HCT116 (cell line): ENCODE results near the gene ZNF493. TPM values are rescaled to one million over a fixed set of nuclear protein-coding genes. Genes with fewer than 3 reads are reported as not detected.

Source experiments
- ATAC-seq: fragments of 200-7000 bp; cut with Tn5 transposase; 2 replicates; pipeline ENCODE4 v1.9.1; 2020; ENCODE audit warnings: mild to moderate bottlenecking, moderate library complexity
- BruUV-seq: library from RNA; stranded (reverse); fragments of 400-500 nt; replicated peaks from 2 replicates; lab custom pipeline; 2021; lab: Mats Ljungman, UMichigan
- CTCF ChIA-PET: fragments of 300-600 bp; sonication (Branson Sonifier 250); formaldehyde crosslinking; loops from one replicate; lab custom pipeline; 2021; ENCODE audit warnings: antibody characterized with exemption; lab: Charles Lee
- POLR2A ChIA-PET: fragments of 300-600, 350-600 bp; sonication (Branson Sonifier 250); formaldehyde crosslinking; loops from one replicate; lab custom pipeline; 2021; ENCODE audit warnings: antibody characterized with exemption; lab: Charles Lee
- RAD21 ChIA-PET, 2 experiments: fragments of 300-600 bp; sonication (Branson Sonifier 250); formaldehyde crosslinking; loops; one replicate each; lab custom pipeline; 2023; ENCODE audit warnings: low total read pairs in 2 of 2; ENCODE audit not compliant: uncharacterized antibody in 2 of 2, unreplicated experiment in 2 of 2, low non-redundant PET in 1 of 2; lab: Charles Lee
- DNase-seq: peaks from one replicate; pipeline ENCODE4 v3.0.0-alpha.2; 2010; ENCODE audit warnings: low read depth, low spot score
- H2AFZ ChIP-seq: fragments of 200-600 bp; shearing (Covaris generic), sonication (generic); 2 replicates; pipeline ENCODE4 v1.6.1; 2017; ENCODE audit warnings: low read depth, mixed run types, mixed read lengths, antibody characterized with exemption, low read length; ENCODE audit not compliant: poor library complexity, severe bottlenecking
- H3K27ac ChIP-seq: 2 replicates; pipeline ENCODE4 v1.5.1; 2012; ENCODE audit warnings: low read depth, low read length
- H3K27me3 ChIP-seq: fragments of 200-600 bp; sonication (generic); 2 replicates; pipeline ENCODE4 v1.6.1; 2016; ENCODE audit warnings: mixed run types, low read length, mixed read lengths; ENCODE audit not compliant: insufficient read depth
- H3K36me3 ChIP-seq, 2 experiments: fragments of 200-500 bp in 1 of 2; fragments of 200-600 bp in 1 of 2; sonication (Bioruptor generic) in 1 of 2; sonication (generic) in 1 of 2; 2 replicates each; pipeline versions ENCODE4 v1.5.1 to v1.6.1; 2014 to 2016; ENCODE audit warnings: low read length in 2 of 2, inconsistent platforms in 1 of 2, mixed read lengths in 1 of 2, mixed run types in 1 of 2; ENCODE audit not compliant: insufficient read depth in 2 of 2, control insufficient read depth in 1 of 2
- H3K4me1 ChIP-seq, 2 experiments: fragments of 200-600 bp in 1 of 2; sonication (generic) in 1 of 2; 2 replicates each; pipeline versions ENCODE4 v1.5.1 to v1.6.1; 2012 to 2017; ENCODE audit warnings: low read length in 2 of 2, inconsistent platforms in 1 of 2, mild to moderate bottlenecking in 1 of 2, mixed read lengths in 1 of 2, mixed run types in 1 of 2, moderate library complexity in 1 of 2; ENCODE audit not compliant: insufficient read depth in 2 of 2, control insufficient read depth in 1 of 2
- H3K4me2 ChIP-seq: fragments of 200-600 bp; sonication (generic); 2 replicates; pipeline ENCODE4 v1.6.1; 2017; ENCODE audit warnings: mixed run types, low read length, mixed read lengths
- H3K4me3 ChIP-seq, 2 experiments: fragments of 200-600 bp in 1 of 2; sonication (generic) in 1 of 2; replicated peaks in 1 of 2; 2 replicates each; pipeline ENCODE4 v1.5.1; 2011 to 2016; ENCODE audit warnings: low read length in 2 of 2, control low read depth in 1 of 2, low read depth in 1 of 2, mild to moderate bottlenecking in 1 of 2, mixed read lengths in 1 of 2, mixed run types in 1 of 2
- H3K79me2 ChIP-seq: fragments of 200-600 bp; sonication (generic); 2 replicates; pipeline ENCODE4 v1.6.1; 2017; ENCODE audit warnings: mild to moderate bottlenecking, mixed run types, low read length, moderate library complexity, mixed read lengths; ENCODE audit not compliant: insufficient read depth
- H3K9ac ChIP-seq: fragments of 200-600 bp; sonication (generic); 2 replicates; pipeline ENCODE4 v1.6.1; 2016; ENCODE audit warnings: low read length, mixed read lengths
- H3K9me2 ChIP-seq: fragments of 200-600 bp; sonication (generic), shearing (Covaris generic); 2 replicates; pipeline ENCODE4 v1.6.1; 2017; ENCODE audit warnings: mixed run types, mild to moderate bottlenecking, moderate library complexity; ENCODE audit not compliant: insufficient read depth
- H3K9me3 ChIP-seq, 2 experiments: fragments of 200-500 bp in 1 of 2; fragments of 200-600 bp in 1 of 2; sonication (Bioruptor generic) in 1 of 2; sonication (generic) in 1 of 2; 2 replicates each; pipeline ENCODE4 v1.6.1; 2014 to 2017; ENCODE audit warnings: low read length in 2 of 2, mixed read lengths in 2 of 2, inconsistent platforms in 1 of 2, low read depth in 1 of 2, mild to moderate bottlenecking in 1 of 2, mixed run types in 1 of 2, moderate library complexity in 1 of 2; ENCODE audit not compliant: control insufficient read depth in 1 of 2, insufficient read depth in 1 of 2
- H4K20me1 ChIP-seq: fragments of 200-600 bp; sonication (generic), shearing (Covaris generic); 2 replicates; pipeline ENCODE4 v1.6.1; 2017; ENCODE audit warnings: mixed run types, mild to moderate bottlenecking, moderate library complexity; ENCODE audit not compliant: insufficient read depth
- CBX3 ChIP-seq: IDR thresholded peaks from 2 replicates; pipeline ENCODE4 v1.6.1; 2012; ENCODE audit warnings: low read depth
- ELF1 ChIP-seq: IDR thresholded peaks from 2 replicates; pipeline ENCODE4 v1.6.1; 2012; ENCODE audit warnings: low read depth, borderline replicate concordance
- EZH2 ChIP-seq: fragments of 200-600 bp; sonication (generic); IDR thresholded peaks from 2 replicates; pipeline ENCODE4 v1.6.1; 2017; ENCODE audit warnings: antibody characterized with exemption, mixed run types
- EZH2phosphoT487 ChIP-seq: fragments of 200-600 bp; IDR thresholded peaks from 2 replicates; pipeline ENCODE4 v1.6.1; 2018; ENCODE audit warnings: antibody characterized with exemption, borderline replicate concordance
- POLR2A ChIP-seq: IDR thresholded peaks from 2 replicates; pipeline ENCODE4 v1.7.0; 2011; ENCODE audit warnings: borderline replicate concordance; ENCODE audit not compliant: insufficient read depth, insufficient read length; ENCODE audit errors: extremely low read depth
- POLR2AphosphoS5 ChIP-seq: IDR thresholded peaks from 2 replicates; pipeline ENCODE4 v1.6.1; 2011; ENCODE audit warnings: mild to moderate bottlenecking, low read depth, low read length, moderate library complexity
- SIN3A ChIP-seq: IDR thresholded peaks from 2 replicates; pipeline ENCODE4 v1.6.1; 2012; ENCODE audit warnings: low read depth
- SP1 ChIP-seq: IDR thresholded peaks from 2 replicates; pipeline ENCODE4 v1.6.1; 2012; ENCODE audit warnings: low read depth
- TCF7L2 ChIP-seq: IDR thresholded peaks from 2 replicates; pipeline ENCODE4 v1.7.0; 2011; ENCODE audit warnings: borderline replicate concordance, inconsistent platforms; ENCODE audit not compliant: insufficient read depth, insufficient read length; ENCODE audit errors: extremely low read depth
- YY1 ChIP-seq: IDR thresholded peaks from 2 replicates; pipeline ENCODE4 v1.6.1; 2011; ENCODE audit warnings: low read length, low read depth, moderate library complexity, mild to moderate bottlenecking; ENCODE audit not compliant: insufficient replicate concordance; ENCODE audit errors: extremely low read depth
- ZFX ChIP-seq: fragments of 450-650 bp; IDR thresholded peaks from 2 replicates; pipeline ENCODE4 v1.6.1; 2017
- intact Hi-C: fragments of 100-400 bp; cut with micrococcal nuclease; formaldehyde crosslinking; loops from 2 replicates; pipeline ENCODE4 v1.10.0; 2022
- total RNA-seq: library from RNA; stranded (reverse); gene quantifications from one replicate; pipeline ENCODE4 v1.2.1, GENCODE V29; 2021; ENCODE audit not compliant: unreplicated experiment

Gene ZNF493
- total RNA-seq, 1 experiment from 2014 or later, result 2.2 TPM

DNA sequence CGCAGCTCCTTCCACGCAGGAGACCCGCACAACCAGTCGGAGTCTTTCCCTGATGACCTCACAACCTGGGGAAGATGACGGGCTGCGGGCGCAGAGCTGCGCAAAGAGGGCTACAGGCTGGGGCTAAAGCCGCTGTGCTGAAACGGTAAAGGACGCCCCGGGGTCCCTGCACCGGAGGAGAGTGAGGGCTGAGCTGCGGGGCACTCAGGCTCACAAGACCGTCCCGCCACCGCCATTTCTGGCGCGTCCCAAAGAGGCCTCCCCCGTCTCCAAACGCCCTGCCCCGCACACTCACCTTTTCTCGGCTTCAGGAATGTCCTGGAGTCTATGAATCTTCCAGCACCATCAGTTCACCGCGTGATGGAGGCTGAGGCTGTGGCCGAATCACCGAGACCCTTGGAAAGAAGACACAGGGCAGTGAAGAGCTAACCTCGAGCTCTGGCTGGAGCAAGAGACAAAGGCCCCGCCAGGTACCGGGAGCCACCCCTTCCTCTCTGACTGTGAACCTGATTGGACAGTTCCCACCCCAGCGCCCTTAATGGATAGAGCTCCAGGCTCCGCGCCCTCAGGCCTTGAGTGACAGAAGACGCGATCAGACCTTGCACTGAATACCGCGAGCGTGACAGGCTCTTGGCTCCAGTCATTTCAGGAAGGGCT lies 66.6 kb downstream of the ZNF493 start:
- H3K4me3 ChIP-seq, result no peak overlapping the region
- H3K9me3 ChIP-seq, result peaks cover 3 to 11% of the 10 kb centered on the region in 2 experiments; a peak in 2 of 4 replicates
- H3K9ac ChIP-seq, result no peak overlapping the region
- no peak overlapping the region for H3K4me2 ChIP-seq
- ATAC-seq (no peak), DNase-seq (no peak)
- no peak overlapping the region for H2AFZ ChIP-seq
- H4K20me1 ChIP-seq, result no peaks in the 10 kb centered on the region
- H3K27ac ChIP-seq, result no peak overlapping the region
- ChIA-PET POLR2A (no interaction called here), CTCF (no interaction called here), RAD21 (no interaction called here)
- intact Hi-C loops, result no loop called here
- no peak for TF ChIP-seq CBX3
- TF ChIP-seq EZH2, result no peak
- no peak for TF ChIP-seq SIN3A
- no peak for TF ChIP-seq TCF7L2
- no peak for TF ChIP-seq ZFX
- no peak for TF ChIP-seq SP1
- TF ChIP-seq YY1, result no peak
- no peak for TF ChIP-seq EZH2phosphoT487
- no peak for TF ChIP-seq POLR2AphosphoS5
- TF ChIP-seq POLR2A, result no peak
- no peak for TF ChIP-seq ELF1
- BruUV-seq, result no TSS peak
- H3K27me3 ChIP-seq, result no peaks in the 10 kb centered on the region
- H3K79me2 ChIP-seq, result no peaks in the 10 kb centered on the region
- H3K9me2 ChIP-seq, result no peaks in the 10 kb centered on the region
- no peaks in the 10 kb centered on the region for H3K36me3 ChIP-seq
- no peaks in the 10 kb centered on the region for H3K4me1 ChIP-seq

DNA sequence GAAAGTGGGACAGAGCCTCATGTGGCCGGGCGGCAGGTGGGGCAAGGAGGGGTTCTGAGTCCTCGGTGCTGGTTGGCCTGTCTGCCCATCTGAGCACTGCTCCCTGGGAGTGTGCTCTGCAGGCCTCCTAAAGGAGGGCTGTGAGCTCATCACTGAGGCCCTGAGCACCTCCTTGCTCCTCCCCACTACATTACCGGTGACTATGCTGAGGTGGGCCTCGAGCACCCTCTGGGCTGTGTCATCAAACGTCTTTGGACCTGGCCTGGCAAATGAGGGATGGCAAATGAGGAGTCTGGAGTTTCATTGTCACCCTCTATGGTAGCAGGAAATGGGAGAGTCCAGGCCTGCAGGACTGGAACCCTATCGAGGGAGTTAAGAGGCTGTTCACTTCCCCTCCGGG lies 69.7 kb downstream of the ZNF493 start:
- Histone ChIP-seq H3K27me3 (no peaks in the 10 kb centered on the region), H3K4me3 (no peak overlapping the region), H3K4me2 (no peak overlapping the region), H3K4me1 (no peaks in the 10 kb centered on the region), H3K27ac (no peak overlapping the region), H2AFZ (no peak overlapping the region), H3K79me2 (no peaks in the 10 kb centered on the region), H3K9ac (no peak overlapping the region), H3K9me3 (peaks cover 0 to 11% of the 10 kb centered on the region in 2 experiments; a peak in 2 of 4 replicates), H4K20me1 (no peaks in the 10 kb centered on the region), H3K9me2 (no peaks in the 10 kb centered on the region), H3K36me3 (no peaks in the 10 kb centered on the region)
- ATAC-seq (no peak), DNase-seq (no peak)
- TF ChIP-seq POLR2AphosphoS5, result no peak
- RAD21 ChIA-PET, result no interaction called here
- POLR2A ChIA-PET, result no interaction called here
- intact Hi-C loops, result no loop called here
- CTCF ChIA-PET, result no interaction called here
- no TSS peak for BruUV-seq
